Measurements from ENCODE around the gene DLGAP3.

Gene DLGAP3

GRCh38 chr1:34928699-34929496, 552 bp downstream of the DLGAP3 start:
- no peak for DNase-seq

- no peak for DNase-seq
These were observed 1.3 kb downstream of the DLGAP3 start for GRCh38 chr1:34928066-34928696.

GRCh38 chr1:34927316-34927715, 2.1 kb downstream of the DLGAP3 start:
- DNase-seq, result no peak

GRCh38 chr1:34926894-34927293, 2.6 kb downstream of the DLGAP3 start:
- no peak for DNase-seq

GRCh38 chr1:34926156-34926555, 3.3 kb downstream of the DLGAP3 start:
- no peak for DNase-seq

GRCh38 chr1:34925730-34926129, 3.7 kb downstream of the DLGAP3 start:
- no peak for DNase-seq

- DNase-seq, result no peak
These were observed 4.5 kb downstream of the DLGAP3 start for GRCh38 chr1:34924759-34925555.

GRCh38 chr1:34923490-34923889, 6.0 kb downstream of the DLGAP3 start:
- DNase-seq, result no peak

GRCh38 chr1:34918977-34919561, 10.4 kb downstream of the DLGAP3 start:
- DNase-seq, result no peak

GRCh38 chr1:34918386-34918976, 11.0 kb downstream of the DLGAP3 start:
- no peak for DNase-seq

GRCh38 chr1:34917017-34917416, 12.4 kb downstream of the DLGAP3 start:
- DNase-seq, result no peak

- no peak for DNase-seq
These were observed 13.3 kb downstream of the DLGAP3 start for GRCh38 chr1:34916104-34916503.

GRCh38 chr1:34915521-34915920, 13.9 kb downstream of the DLGAP3 start:
- DNase-seq, result no peak

GRCh38 chr1:34914958-34915357, 14.5 kb downstream of the DLGAP3 start:
- DNase-seq, result no peak

GRCh38 chr1:34911465-34911864, 18.0 kb downstream of the DLGAP3 start:
- no peak for DNase-seq

- DNase-seq, result no peak
These were observed 19.0 kb downstream of the DLGAP3 start for GRCh38 chr1:34910425-34910824.

GRCh38 chr1:34908369-34908768, 21.1 kb downstream of the DLGAP3 start:
- no peak for DNase-seq

GRCh38 chr1:34907487-34908090, 21.9 kb downstream of the DLGAP3 start:
- DNase-seq, result no peak

- no peak for DNase-seq
These were observed 22.7 kb downstream of the DLGAP3 start for GRCh38 chr1:34906756-34907155.

- DNase-seq, result no peak
These were observed 23.2 kb downstream of the DLGAP3 start for GRCh38 chr1:34906222-34906621.

- DNase-seq, result no peak
These were observed 24.4 kb downstream of the DLGAP3 start for GRCh38 chr1:34905098-34905459.

- DNase-seq, result no peak
These were observed 25.0 kb downstream of the DLGAP3 start for GRCh38 chr1:34904236-34905097.
